Measurements from ENCODE around the gene PFDN1.
"Not testable (repeated sequence)": the region's sequence is repeated elsewhere in the genome, so short reads cannot be mapped to it uniquely, and the experiment has no call there.

PFDN1 gene

GRCh38 chr5:140302786-140303639, at the start of gene PFDN1:
Gene PFDN1, minus strand, starts transcription at chr5:140303101. Its CDS starts 28 bp downstream, at chr5:140303073.
- DNase-seq = peak; percentile 75 to 95

- peak; percentile 25 to 61 for DNase-seq
Observed at GRCh38 chr5:140351609-140352334, 48.9 kb upstream of the PFDN1 start.

- DNase-seq = no peak
Observed at GRCh38 chr5:140349244-140349643, 46.3 kb upstream of the PFDN1 start.

- no peak for DNase-seq
Observed at GRCh38 chr5:140348104-140348503, 45.2 kb upstream of the PFDN1 start.

- DNase-seq = no peak
Observed at GRCh38 chr5:140347360-140347759, 44.5 kb upstream of the PFDN1 start.

- peak in 1 of 2 experiments; percentile 73 for DNase-seq
Observed at GRCh38 chr5:140346348-140347221, 43.7 kb upstream of the PFDN1 start, which contains the start of gene HBEGF. Gene HBEGF, minus strand, starts transcription at chr5:140346603. Its CDS starts 275 bp downstream, at chr5:140346328.

GRCh38 chr5:140345919-140346347, 43.0 kb upstream of the PFDN1 start:
- DNase-seq = no peak

- DNase-seq = no peak
Observed at GRCh38 chr5:140344683-140345423, 42.0 kb upstream of the PFDN1 start.

GRCh38 chr5:140343849-140344248, 40.9 kb upstream of the PFDN1 start:
- not testable (repeated sequence) for DNase-seq

- no peak for DNase-seq
Observed at GRCh38 chr5:140342896-140343295, 40.0 kb upstream of the PFDN1 start.

- no peak for DNase-seq
Observed at GRCh38 chr5:140342287-140342686, 39.4 kb upstream of the PFDN1 start.

GRCh38 chr5:140341591-140341990, 38.7 kb upstream of the PFDN1 start:
- peak in 1 of 2 experiments; percentile 12 for DNase-seq

- DNase-seq = no peak
Observed at GRCh38 chr5:140340605-140341121, 37.8 kb upstream of the PFDN1 start.

GRCh38 chr5:140339636-140340035, 36.7 kb upstream of the PFDN1 start:
- no peak for DNase-seq

- DNase-seq = no peak
Observed at GRCh38 chr5:140338908-140339307, 36.0 kb upstream of the PFDN1 start.

- no peak for DNase-seq
Observed at GRCh38 chr5:140338336-140338735, 35.4 kb upstream of the PFDN1 start.

- no peak for DNase-seq
Observed at GRCh38 chr5:140337880-140338279, 35.0 kb upstream of the PFDN1 start.

GRCh38 chr5:140336388-140336787, 33.5 kb upstream of the PFDN1 start:
- no peak for DNase-seq

- DNase-seq = no peak
Observed at GRCh38 chr5:140331638-140332037, 28.7 kb upstream of the PFDN1 start.

- no peak for DNase-seq
Observed at GRCh38 chr5:140329739-140330481, 27.0 kb upstream of the PFDN1 start.

Measured in NCI-H446 (cell line).